AG08395 (cell line): ENCODE data around the gene TMEM255B.
A peak's percentile ranks its signal among the peaks of the same experiment; 100 is the strongest.

Experiments used
- DNase-seq: peaks from one replicate; pipeline ENCODE4 v3.0.0; 2012; ENCODE audit warnings: mixed read lengths, low spot score

TMEM255B gene

DNA sequence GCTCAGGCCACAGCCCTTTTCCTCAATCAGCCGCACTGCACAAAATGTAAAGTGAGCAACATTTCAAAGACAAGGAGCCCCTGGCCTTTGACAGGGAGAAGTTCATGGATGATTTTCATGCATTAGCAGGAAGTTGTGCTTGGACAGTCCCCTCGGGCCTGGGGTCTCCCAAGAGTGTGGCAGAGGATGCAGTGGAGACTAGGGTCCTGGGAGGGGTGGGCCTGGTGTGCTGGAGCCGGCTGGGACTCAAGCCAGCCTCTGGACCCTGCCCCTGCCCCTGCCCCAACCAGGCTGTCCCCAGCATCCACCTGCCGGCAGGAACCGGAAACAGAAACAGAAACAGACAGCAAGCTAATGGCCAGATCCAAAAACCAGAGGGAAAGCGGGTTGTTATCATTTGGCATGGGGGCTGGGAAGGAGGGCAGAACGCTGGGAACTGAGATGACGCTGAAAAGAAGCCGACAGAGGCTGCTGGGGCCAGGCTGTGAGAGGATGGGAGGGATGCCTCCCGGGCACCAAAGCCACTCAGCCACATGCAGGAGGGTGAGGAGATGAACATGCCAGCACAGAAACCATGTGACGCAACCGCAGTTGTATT, 102.5 kb downstream of the TMEM255B start:
- DNase-seq: no peak

DNA sequence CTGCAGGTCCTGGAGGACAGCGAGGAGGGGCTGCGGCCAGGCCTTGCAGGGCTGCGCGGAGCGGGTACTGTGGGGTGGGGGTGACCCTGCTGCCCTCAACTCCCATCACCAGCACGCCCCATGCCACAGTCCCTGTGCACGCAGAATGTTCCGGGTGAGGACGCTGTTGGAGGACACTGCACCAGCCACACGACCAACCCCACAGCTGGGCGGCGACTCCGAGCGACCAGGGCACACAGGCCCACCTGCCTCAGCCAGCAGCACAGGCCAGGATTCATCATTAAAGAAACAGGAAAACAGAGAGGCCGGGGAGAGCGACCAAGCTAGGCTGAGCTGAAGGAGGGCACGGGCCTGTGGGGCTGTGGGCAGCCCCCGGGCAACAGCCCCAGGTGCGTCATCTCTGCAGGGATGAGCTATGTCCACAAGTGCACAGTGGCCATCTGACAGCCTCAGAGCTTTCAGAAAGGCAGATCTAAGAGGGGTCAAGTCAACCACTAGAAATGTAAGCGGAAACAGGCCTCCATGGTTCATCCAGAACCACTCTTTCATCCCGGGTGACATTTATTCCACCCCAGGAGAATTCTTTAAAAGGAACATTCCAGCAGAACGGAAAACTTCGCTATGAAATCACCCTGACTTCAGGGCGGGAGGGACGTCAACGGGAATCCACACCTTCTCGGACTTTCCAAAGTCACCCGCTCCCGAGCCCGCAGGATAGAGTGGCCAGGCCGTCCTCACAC, 103.3 kb downstream of the TMEM255B start:
- no peak for DNase-seq

DNA sequence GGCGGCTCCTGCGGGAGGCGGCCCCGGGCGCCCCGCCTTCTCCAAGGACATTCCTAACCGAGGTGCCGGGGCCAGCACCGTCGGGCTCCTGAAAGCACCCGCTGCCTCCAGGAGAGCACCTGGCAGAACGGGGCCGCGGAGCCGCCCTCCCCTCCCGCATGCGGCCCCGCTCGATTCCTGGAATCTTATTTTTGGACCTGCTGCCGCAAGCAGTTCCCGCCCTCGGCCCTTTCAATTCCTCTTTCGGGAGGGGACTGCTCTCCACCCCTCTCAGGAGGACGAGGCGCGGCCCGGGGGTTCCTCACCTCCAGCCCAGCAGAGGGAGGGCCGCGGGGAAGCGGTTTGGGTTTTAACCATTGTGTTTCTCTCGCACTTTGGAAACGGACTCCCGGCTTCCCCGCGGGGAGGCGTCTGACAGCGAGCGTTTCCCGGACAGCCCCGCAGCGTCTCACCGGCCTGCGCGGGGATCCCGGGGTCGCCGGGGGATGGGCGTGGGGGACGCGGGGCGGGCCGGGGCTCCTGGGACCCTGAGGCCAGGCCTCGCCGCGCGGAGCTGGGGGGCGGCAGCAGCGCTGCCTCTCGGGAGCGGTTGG, 104.0 kb downstream of the TMEM255B start:
- peak; percentile 37 for DNase-seq

DNA sequence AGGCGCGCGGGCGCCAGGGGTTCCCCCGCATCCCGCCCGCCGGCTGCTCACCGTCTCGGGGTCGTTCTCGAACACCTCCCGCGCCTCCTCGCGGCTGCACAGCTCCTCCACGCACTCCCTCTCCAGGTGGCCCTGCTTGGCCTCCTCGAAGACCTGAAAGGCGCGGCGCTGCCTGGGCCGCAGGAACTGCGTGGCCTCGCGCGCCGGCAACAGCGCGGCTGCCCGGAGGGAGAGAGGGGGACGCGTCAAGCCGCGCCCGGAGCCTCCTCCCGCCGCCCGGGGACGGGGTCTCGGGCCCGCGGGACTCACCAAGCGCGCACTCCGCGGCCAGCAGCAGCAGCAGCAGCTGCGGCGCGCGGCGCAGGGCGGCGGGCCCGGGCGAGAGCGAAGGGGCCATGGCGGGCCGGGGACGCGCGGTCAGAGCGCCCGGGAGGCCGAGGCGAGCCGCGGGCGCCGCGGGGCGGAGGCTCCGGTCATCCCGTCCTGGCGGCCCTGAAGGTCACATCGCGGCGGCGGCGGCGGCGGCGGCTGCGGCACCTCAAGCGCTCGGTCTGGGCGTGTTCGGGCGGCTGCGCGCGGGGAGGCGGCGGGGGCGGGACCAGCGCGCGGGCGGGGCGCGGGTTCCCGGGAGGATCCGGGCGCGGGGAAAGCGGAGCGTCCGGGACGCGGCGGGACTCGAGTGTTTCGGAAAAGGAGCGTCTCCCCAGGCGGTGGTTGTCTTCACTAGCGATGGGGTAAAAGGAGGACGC, 104.7 kb downstream of the TMEM255B start, which contains the start of gene GAS6:
TSS of gene GAS6 (minus strand) at position 553 of the 749 bp plus-strand sequence. CDS start at position 397, 156 bp downstream.
- DNase-seq: peak; percentile 84

DNA sequence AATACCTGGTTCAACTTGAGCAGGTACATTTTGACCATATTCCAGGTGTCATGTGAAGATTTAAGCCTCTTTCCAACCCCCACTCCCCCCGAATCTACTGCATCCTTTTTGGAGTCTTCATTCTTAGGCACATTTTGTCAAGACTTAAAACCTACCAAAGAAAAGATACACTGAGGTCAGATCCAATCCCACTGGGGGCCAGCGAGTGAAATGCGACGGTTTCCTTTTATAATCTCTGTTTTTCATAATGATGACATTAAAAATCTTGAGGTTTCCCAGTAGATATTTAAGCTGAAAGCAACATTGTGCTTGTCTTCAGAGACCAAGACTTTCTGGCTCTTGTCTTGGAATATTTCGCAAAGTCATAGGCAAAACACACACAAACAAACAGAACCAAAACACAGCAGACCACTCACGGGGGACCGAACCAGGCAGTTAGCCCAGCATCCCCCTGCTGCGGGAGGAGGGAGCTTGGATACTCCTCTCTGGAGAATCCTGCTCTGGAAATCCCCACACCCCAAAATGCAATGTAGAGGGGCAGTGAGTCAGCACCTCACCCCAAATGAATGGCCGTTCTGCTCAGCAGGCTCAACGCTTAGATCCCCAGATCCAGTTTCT, 105.4 kb downstream of the TMEM255B start:
- DNase-seq: peak; percentile 54

DNA sequence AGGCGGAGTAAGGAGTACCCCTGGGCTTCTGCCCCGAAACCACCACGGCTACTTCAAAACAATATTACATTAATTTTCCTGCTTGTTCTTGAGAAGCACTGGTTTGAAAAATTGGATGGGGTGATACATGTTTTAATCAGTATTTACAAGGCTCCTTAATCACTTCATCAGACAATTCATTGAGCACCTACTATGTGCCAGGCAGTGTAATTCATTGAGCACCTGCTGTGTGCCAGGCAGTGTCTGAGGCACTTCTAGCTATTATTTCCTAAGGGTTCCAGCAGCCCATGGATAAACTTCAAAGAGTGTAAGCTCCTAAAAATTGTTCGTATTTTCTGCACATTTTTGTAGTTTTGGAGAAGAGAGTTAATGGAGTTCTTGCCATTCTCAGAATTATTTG, 106.4 kb downstream of the TMEM255B start:
- no peak for DNase-seq
